ENCODE data around the gene SPRED3. TPM values are rescaled to one million over a fixed set of nuclear protein-coding genes. Genes with fewer than 3 reads are reported as not detected.

Gene SPRED3
- total RNA-seq, 1 donor from 2014 or later = 0.71 TPM

DNA sequence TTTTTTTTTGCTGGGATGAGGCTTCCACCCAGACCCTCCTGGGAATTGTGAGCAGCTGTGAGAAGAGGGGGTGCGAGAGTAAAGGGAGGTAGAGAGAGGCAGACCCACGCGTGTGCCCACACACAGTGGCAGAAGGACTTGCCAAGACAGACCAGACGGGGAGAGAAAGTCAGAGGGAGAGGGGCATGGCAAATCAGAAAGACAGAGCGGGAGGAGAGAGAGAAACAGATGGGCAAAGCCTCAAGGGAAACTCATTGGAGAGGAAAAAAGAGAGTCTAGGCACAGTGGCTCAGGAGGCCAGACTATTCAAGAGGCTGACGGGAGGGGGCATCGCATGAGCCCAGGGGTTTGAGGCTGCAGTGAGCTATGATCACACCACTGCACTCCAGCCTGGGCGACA, 35.9 kb upstream of the SPRED3 start:
- Histone ChIP-seq H3K27me3 (ENCODE audit: low read depth) (peaks cover 70% of the 10 kb centered on the region), H3K36me3 (no peaks in the 10 kb centered on the region), H3K27ac (replicated peaks) (no peak overlapping the region), H3K9me3 (replicated peaks) (no peaks in the 10 kb centered on the region), H3K4me1 (no peaks in the 10 kb centered on the region), H3K4me3 (no peak overlapping the region)
- TF ChIP-seq, protein P1, sequence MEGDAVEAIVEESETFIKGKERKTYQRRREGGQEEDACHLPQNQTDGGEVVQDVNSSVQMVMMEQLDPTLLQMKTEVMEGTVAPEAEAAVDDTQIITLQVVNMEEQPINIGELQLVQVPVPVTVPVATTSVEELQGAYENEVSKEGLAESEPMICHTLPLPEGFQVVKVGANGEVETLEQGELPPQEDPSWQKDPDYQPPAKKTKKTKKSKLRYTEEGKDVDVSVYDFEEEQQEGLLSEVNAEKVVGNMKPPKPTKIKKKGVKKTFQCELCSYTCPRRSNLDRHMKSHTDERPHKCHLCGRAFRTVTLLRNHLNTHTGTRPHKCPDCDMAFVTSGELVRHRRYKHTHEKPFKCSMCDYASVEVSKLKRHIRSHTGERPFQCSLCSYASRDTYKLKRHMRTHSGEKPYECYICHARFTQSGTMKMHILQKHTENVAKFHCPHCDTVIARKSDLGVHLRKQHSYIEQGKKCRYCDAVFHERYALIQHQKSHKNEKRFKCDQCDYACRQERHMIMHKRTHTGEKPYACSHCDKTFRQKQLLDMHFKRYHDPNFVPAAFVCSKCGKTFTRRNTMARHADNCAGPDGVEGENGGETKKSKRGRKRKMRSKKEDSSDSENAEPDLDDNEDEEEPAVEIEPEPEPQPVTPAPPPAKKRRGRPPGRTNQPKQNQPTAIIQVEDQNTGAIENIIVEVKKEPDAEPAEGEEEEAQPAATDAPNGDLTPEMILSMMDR (IDR thresholded peaks at IDR 0.05; ENCODE audit: borderline replicate concordance) = no peak
- DNase-seq = no peak
- intact Hi-C loops (cut with micrococcal nuclease) = no loop called here

DNA sequence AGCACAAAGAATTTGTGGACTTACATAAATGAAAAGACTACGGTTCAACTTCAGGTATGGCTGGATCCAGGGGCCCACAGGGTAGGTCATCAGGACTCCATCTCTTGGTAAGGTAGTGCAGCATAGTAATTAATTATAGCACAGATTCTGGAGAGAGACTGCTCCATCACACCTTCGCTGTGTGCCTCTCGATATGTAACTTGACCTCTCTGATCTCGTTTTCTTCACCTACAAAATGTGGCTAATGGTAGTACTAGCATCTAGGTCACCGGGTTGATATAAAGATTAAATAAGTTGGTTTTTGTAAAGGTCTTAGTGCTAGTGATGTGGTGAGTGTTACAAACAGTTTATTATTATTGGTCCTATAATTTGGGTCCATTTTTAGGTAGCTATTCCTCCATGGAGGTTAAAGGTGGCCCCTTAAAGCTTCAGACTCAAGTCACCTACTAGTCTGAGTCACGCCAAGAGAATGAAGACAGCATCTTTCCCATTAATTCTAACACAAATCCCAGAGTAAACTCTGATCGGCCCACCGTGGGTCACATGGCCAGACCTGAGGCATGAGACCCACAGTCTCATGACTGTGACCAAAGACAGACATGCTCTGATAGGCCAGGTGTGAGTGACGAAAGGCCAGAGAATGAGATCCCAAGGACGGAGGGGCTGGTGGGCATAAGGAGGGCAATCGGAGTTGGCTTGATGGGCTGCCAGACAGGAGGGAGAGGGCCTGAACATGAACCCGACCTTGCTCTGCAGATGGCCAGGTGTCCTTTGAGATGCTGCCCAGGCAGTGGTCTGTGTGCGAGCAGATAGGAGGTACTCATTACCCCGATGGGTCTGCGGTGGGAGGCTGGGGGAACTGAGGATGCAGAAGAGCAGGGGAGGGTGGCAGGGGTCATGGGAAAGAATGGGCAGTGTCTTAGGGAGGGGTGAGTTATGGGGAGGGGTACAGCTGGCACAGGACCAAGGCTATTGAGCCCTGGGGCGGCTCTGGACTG, 32.5 kb upstream of the SPRED3 start:
- no peak overlapping the region for H3K4me3 ChIP-seq
- H3K27me3 ChIP-seq (ENCODE audit: low read depth) = peaks cover 93% of the 10 kb centered on the region
- TF ChIP-seq, protein P1 (IDR thresholded peaks at IDR 0.05; ENCODE audit: borderline replicate concordance) = no peak
- H3K4me1 ChIP-seq = no peaks in the 10 kb centered on the region
- intact Hi-C loops (cut with micrococcal nuclease) = no loop called here
- no peaks in the 10 kb centered on the region for H3K9me3 ChIP-seq (replicated peaks)
- DNase-seq = no peak
- H3K36me3 ChIP-seq = no peaks in the 10 kb centered on the region
- no peak overlapping the region for H3K27ac ChIP-seq (replicated peaks)

DNA sequence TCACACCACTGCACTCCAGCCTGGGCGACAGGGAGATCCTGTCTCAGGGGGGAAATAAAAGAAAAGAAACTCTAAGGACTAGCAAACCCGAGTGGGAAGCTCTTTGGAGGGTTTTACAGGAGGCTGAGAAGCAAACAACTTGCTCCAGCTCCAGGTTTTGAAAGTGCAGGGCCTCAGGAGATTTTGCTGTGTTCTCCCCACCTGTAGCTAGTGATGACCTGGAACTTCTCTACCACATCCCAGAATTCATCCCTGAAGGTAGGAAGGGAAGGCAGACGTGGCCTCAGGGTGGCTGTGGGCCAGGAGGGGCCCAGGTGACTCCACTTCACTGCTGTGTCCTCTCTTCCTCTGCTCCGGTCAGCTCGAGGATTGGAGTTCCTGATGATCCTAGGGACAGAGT, 30.4 kb upstream of the SPRED3 start:
- Histone ChIP-seq H3K9me3 (replicated peaks) (no peaks in the 10 kb centered on the region), H3K4me3 (no peak overlapping the region), H3K27ac (replicated peaks) (no peak overlapping the region), H3K27me3 (ENCODE audit: low read depth) (peaks cover 76% of the 10 kb centered on the region), H3K36me3 (no peaks in the 10 kb centered on the region), H3K4me1 (peaks cover 20% of the 10 kb centered on the region)
- TF ChIP-seq, protein P1 (IDR thresholded peaks at IDR 0.05; ENCODE audit: borderline replicate concordance) = no peak
- intact Hi-C loops (cut with micrococcal nuclease) = no loop called here
- DNase-seq = no peak

DNA sequence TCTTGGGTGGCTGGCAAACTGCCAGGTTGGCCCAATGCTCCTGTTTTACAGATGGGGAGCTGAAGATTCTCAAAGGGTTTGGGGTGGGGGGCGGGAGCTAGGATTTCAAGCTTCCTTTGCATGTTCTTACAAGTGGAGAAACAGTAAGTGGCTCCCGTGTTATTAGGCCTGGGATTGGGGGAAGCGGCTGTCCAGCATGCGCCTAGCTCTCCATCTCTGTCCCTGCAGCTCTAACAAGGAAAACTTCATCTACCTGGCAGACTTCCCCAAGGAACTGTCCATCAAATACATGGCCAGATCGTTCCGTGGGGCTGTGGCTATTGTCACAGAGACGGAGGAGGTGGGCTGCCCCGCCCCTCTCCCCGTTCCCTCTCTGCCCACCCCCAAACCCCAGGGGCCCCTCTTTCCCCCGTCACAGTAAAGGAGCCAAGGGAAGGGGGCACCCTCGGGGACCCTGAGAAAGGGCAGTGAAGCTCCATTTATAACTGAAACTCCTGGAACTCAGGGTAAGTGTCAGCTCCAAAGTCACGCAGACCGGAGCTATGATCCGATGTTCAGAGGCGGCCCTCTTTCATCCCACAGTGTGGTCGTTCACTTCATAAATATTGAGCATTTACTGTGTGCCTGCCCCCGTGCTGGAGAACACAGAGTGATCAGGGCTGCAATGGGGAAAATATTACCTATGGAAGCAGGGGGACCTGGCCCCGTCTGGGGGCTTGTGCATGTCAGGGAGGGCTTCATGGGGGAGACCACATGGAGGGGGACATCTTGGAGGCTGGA, 29.1 kb upstream of the SPRED3 start:
- TF ChIP-seq, protein P1 (IDR thresholded peaks at IDR 0.05; ENCODE audit: borderline replicate concordance) = no peak
- intact Hi-C loops (cut with micrococcal nuclease) = no loop called here
- Histone ChIP-seq H3K27me3 (ENCODE audit: low read depth) (peaks cover 65% of the 10 kb centered on the region), H3K27ac (replicated peaks) (no peak overlapping the region), H3K4me3 (no peak overlapping the region), H3K4me1 (peaks cover 20% of the 10 kb centered on the region), H3K36me3 (no peaks in the 10 kb centered on the region), H3K9me3 (replicated peaks) (no peaks in the 10 kb centered on the region)
- DNase-seq = no peak

DNA sequence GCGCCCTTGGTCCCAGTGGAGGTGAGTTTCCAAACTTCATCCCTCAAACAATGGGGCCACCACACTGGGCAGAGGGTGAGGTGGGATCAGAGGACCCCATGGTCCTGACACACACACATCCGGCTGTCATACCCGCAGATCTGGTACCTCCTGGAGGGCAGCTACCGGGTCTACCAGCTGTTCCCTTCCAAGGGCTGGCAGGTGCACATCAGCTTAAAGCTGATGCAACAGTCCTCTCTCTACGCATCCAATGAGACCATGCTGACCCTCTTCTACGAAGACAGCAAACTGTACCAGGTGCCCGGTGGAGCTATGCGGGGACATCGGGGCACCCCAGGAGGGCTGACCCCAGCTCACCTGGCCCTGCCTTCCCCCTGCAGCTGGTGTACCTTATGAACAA, 28.1 kb upstream of the SPRED3 start:
- no peaks in the 10 kb centered on the region for H3K9me3 ChIP-seq (replicated peaks)
- intact Hi-C loops (cut with micrococcal nuclease) = no loop called here
- peaks cover 56% of the 10 kb centered on the region for H3K27me3 ChIP-seq (ENCODE audit: low read depth)
- no peak overlapping the region for H3K4me3 ChIP-seq
- no peak overlapping the region for H3K27ac ChIP-seq (replicated peaks)
- H3K36me3 ChIP-seq = no peaks in the 10 kb centered on the region
- DNase-seq = no peak
- TF ChIP-seq, protein P1 (IDR thresholded peaks at IDR 0.05; ENCODE audit: borderline replicate concordance) = no peak
- H3K4me1 ChIP-seq = peaks cover 20% of the 10 kb centered on the region

Data from left ventricle myocardium inferior (tissue), 1 donor.